Upper lobe of left lung (tissue), 6 donors: Measurements from ENCODE around the gene MXRA8. TPM values are rescaled to one million over a fixed set of nuclear protein-coding genes. Genes with fewer than 3 reads are reported as not detected.

ENCODE experiments used
- ATAC-seq, 2 donors: fragments of 200-7000 bp; cut with Tn5 transposase; one replicate each; pipeline ENCODE4 v1.9.1; 2022; ENCODE audit warnings: mild to moderate bottlenecking in 2 of 2, moderate library complexity in 2 of 2; ENCODE audit not compliant: low FRiP score in 2 of 2
- DNase-seq, 2 donors: peaks; one replicate each; pipeline ENCODE4 v3.0.0-alpha.2; 2019 to 2020
- H3K27ac ChIP-seq, 4 donors: fragments of 200-600 bp; sonication (generic); one replicate each; pipeline ENCODE4 v1.5.1; 2016 to 2019
- H3K27me3 ChIP-seq, 4 donors: fragments of 200-600 bp; sonication (generic); one replicate each; pipeline ENCODE4 v1.5.1; 2017 to 2019
- H3K36me3 ChIP-seq, 4 donors: fragments of 200-600 bp; sonication (generic); one replicate each; pipeline ENCODE4 v1.5.1; 2016 to 2019
- H3K4me1 ChIP-seq, 4 donors: fragments of 200-600 bp; sonication (generic); one replicate each; pipeline ENCODE4 v1.5.1; 2018 to 2019
- H3K4me3 ChIP-seq, 4 donors: fragments of 200-600 bp; sonication (generic); one replicate each; pipeline ENCODE4 v1.5.1; 2017 to 2019; ENCODE audit warnings: mild to moderate bottlenecking in 2 of 4, moderate library complexity in 1 of 4
- H3K9me3 ChIP-seq, 4 donors: fragments of 200-600 bp; sonication (generic); one replicate each; pipeline ENCODE4 v1.5.1; 2018 to 2019
- CTCF ChIP-seq, 6 experiments: fragments of 450-650 bp in 4 of 6; fragments of 200-600 bp in 2 of 6; sonication (generic) in 2 of 6; IDR thresholded peaks; one replicate each; pipeline ENCODE4 v1.5.1; 2016 to 2019; ENCODE audit warnings: antibody characterized with exemption in 6 of 6
- EP300 ChIP-seq, 4 donors: sonication (generic); formaldehyde crosslinking; IDR thresholded peaks; one replicate each; pipeline ENCODE4 v1.5.1; 2017; ENCODE audit warnings: antibody characterized with exemption in 4 of 4, control low read depth in 2 of 4
- POLR2A ChIP-seq, 4 donors: fragments of 450-650 bp; IDR thresholded peaks; one replicate each; pipeline ENCODE4 v1.5.1; 2016 to 2017; ENCODE audit warnings: antibody characterized with exemption in 4 of 4, mild to moderate bottlenecking in 2 of 4
- POLR2AphosphoS5 ChIP-seq, 2 donors: sonication (generic); formaldehyde crosslinking; IDR thresholded peaks; one replicate each; pipeline ENCODE4 v1.5.1; 2017; ENCODE audit warnings: antibody characterized with exemption in 2 of 2
- WGBS, 2 donors: methylation state at CpG; one replicate each; pipeline ENCODE4 v1.1.5; 2017 to 2018; 5-methylcytosine and 5-hydroxymethylcytosine counted together
- total RNA-seq, 6 donors: library from RNA; depleted of rRNA in 4 of 6; stranded (reverse); fragments of >200 nt in 4 of 6; gene quantifications; one replicate each; pipeline versions ENCODE4 v1.1.0 to v1.2.1, GENCODE V29; 2016 to 2021
- donor health status: DM: no; HTN: no; CAD: no; lungs with moderate emphysema.
- donor health status: DM: no; HTN: yes; CAD: no; lungs with severe emphysema.

The MXRA8 gene
- total RNA-seq, 6 donors from 2014 or later, result 23.9 to 137 (median 63.4) TPM

GRCh38 chr1:1354271-1355247 lies 3.8 kb downstream of the MXRA8 start:
- ATAC-seq (no peak), DNase-seq (peak in 1 of 2 donors; percentile 87)
- TF ChIP-seq POLR2AphosphoS5 (IDR thresholded peaks at IDR 0.05) (no peak), POLR2A (IDR thresholded peaks at IDR 0.05) (peak in 1 of 4 donors; percentile 5), EP300 (IDR thresholded peaks at IDR 0.05) (no peak)
- Histone ChIP-seq H3K4me3 (peak overlapping the region in 3 of 4 donors; percentile 9 to 30 (median 29)), H3K9me3 (no peaks in the 10 kb centered on the region), H3K27ac (peak overlapping the region in 1 of 4 donors; percentile 48), H3K4me1 (peaks cover 30 to 69% (median 57%) of the 10 kb centered on the region in 4 donors), H3K36me3 (peaks cover 0 to 6% (median 0%) of the 10 kb centered on the region in 4 donors), H3K27me3 (peaks cover 2 to 54% (median 29%) of the 10 kb centered on the region in 4 donors)
- WGBS, 2 donors, result 42 to 54% methylated on average over 37 to 89 of the region's 116 CpGs

GRCh38 chr1:1353389-1354151 lies 4.8 kb downstream of the MXRA8 start:
- 24 to 33% methylated on average over 4 to 26 of the region's 28 CpGs for WGBS, 2 donors
- H3K27ac ChIP-seq, result peak overlapping the region in 2 of 4 donors; percentile 26 to 48
- no peak overlapping the region for H3K4me3 ChIP-seq
- peak in 1 of 2 donors; percentile 76 for DNase-seq
- H3K4me1 ChIP-seq, result peaks cover 30 to 66% (median 51%) of the 10 kb centered on the region in 4 donors
- TF ChIP-seq POLR2A (IDR thresholded peaks at IDR 0.05), result no peak
- no peak for TF ChIP-seq EP300 (IDR thresholded peaks at IDR 0.05)
- no peak for TF ChIP-seq CTCF (IDR thresholded peaks at IDR 0.05)
- TF ChIP-seq POLR2AphosphoS5 (IDR thresholded peaks at IDR 0.05), result no peak
- H3K9me3 ChIP-seq, result no peaks in the 10 kb centered on the region
- H3K27me3 ChIP-seq, result peaks cover 2 to 54% (median 29%) of the 10 kb centered on the region in 4 donors
- peaks cover 0 to 6% (median 0%) of the 10 kb centered on the region in 4 donors for H3K36me3 ChIP-seq
- no peak for ATAC-seq

GRCh38 chr1:1352786-1353388 lies 5.5 kb downstream of the MXRA8 start:
- Histone ChIP-seq H3K4me1 (peaks cover 32 to 66% (median 53%) of the 10 kb centered on the region in 4 donors), H3K27me3 (peaks cover 2 to 47% (median 28%) of the 10 kb centered on the region in 4 donors), H3K27ac (peak overlapping the region in 3 of 4 donors; percentile 48 to 70 (median 52)), H3K36me3 (peaks cover 0 to 6% (median 0%) of the 10 kb centered on the region in 4 donors), H3K9me3 (no peaks in the 10 kb centered on the region), H3K4me3 (no peak overlapping the region)
- DNase-seq, result peak in 1 of 2 donors; percentile 25
- 30 to 31% methylated on average over 2 to 4 of the region's 5 CpGs for WGBS, 2 donors
- no peak for ATAC-seq
- TF ChIP-seq EP300 (IDR thresholded peaks at IDR 0.05) (no peak), CTCF (IDR thresholded peaks at IDR 0.05) (no peak), POLR2A (IDR thresholded peaks at IDR 0.05) (no peak), POLR2AphosphoS5 (IDR thresholded peaks at IDR 0.05) (no peak)

GRCh38 chr1:1351511-1352427 lies 6.6 kb downstream of the MXRA8 start:
- ATAC-seq (peak in 1 of 2 donors; percentile 60), DNase-seq (peak in 1 of 2 donors; percentile 83)
- Histone ChIP-seq H3K27ac (peak overlapping the region in 3 of 4 donors; percentile 42 to 76 (median 70)), H3K9me3 (no peaks in the 10 kb centered on the region), H3K36me3 (peaks cover 0 to 6% (median 0%) of the 10 kb centered on the region in 4 donors), H3K27me3 (peaks cover 2 to 37% (median 26%) of the 10 kb centered on the region in 4 donors), H3K4me1 (peaks cover 43 to 68% (median 60%) of the 10 kb centered on the region in 4 donors), H3K4me3 (peak overlapping the region in 1 of 4 donors; percentile 17)
- TF ChIP-seq CTCF (IDR thresholded peaks at IDR 0.05) (no peak), EP300 (IDR thresholded peaks at IDR 0.05) (no peak), POLR2AphosphoS5 (IDR thresholded peaks at IDR 0.05) (peak; percentile 20 to 40), POLR2A (IDR thresholded peaks at IDR 0.05) (no peak)
- 57 to 77% methylated on average over 8 to 22 of the region's 29 CpGs for WGBS, 2 donors
